Measurements from ENCODE around the gene MAPK11.

Gene MAPK11

GRCh38 chr22:50293441-50294318 is 23.5 kb upstream of the MAPK11 start:
- DNase-seq, result no peak

- no peak for DNase-seq
Measured at GRCh38 chr22:50292643-50293440, 22.7 kb upstream of the MAPK11 start.

- no peak for DNase-seq
Measured at GRCh38 chr22:50289942-50290630, 19.9 kb upstream of the MAPK11 start.

GRCh38 chr22:50289151-50289941 is 19.2 kb upstream of the MAPK11 start:
- DNase-seq, result no peak

- DNase-seq, result no peak
Measured at GRCh38 chr22:50287731-50288130, 17.6 kb upstream of the MAPK11 start.

GRCh38 chr22:50286701-50287318 is 16.6 kb upstream of the MAPK11 start:
- DNase-seq, result no peak

- DNase-seq, result no peak
Measured at GRCh38 chr22:50286275-50286674, 16.1 kb upstream of the MAPK11 start.

GRCh38 chr22:50285568-50286229 is 15.5 kb upstream of the MAPK11 start:
- DNase-seq, result no peak

- no peak for DNase-seq
Measured at GRCh38 chr22:50284479-50284878, 14.3 kb upstream of the MAPK11 start.

GRCh38 chr22:50283821-50284220 is 13.6 kb upstream of the MAPK11 start:
- DNase-seq, result no peak

- DNase-seq, result peak; percentile 25 to 60
Measured at GRCh38 chr22:50282361-50283155, 12.4 kb upstream of the MAPK11 start.

GRCh38 chr22:50281957-50282356 is 11.8 kb upstream of the MAPK11 start:
- no peak for DNase-seq

- DNase-seq, result no peak
Measured at GRCh38 chr22:50281384-50281760, 11.2 kb upstream of the MAPK11 start.

GRCh38 chr22:50280708-50281383 is 10.7 kb upstream of the MAPK11 start:
- no peak for DNase-seq

GRCh38 chr22:50280022-50280707 is 10.0 kb upstream of the MAPK11 start:
- no peak for DNase-seq

GRCh38 chr22:50278956-50279619 is 8.9 kb upstream of the MAPK11 start:
- DNase-seq, result no peak

GRCh38 chr22:50278461-50278860 is 8.3 kb upstream of the MAPK11 start:
- no peak for DNase-seq

GRCh38 chr22:50277761-50278160 is 7.6 kb upstream of the MAPK11 start:
- DNase-seq, result no peak

GRCh38 chr22:50276143-50276542 is 6.0 kb upstream of the MAPK11 start:
- DNase-seq, result no peak

Data from SW 1271 (cell line).